HG03060 (cell line): ENCODE data around the gene ADGRF4.

Source experiments
- ATAC-seq: cut with Tn5 transposase; IDR thresholded peaks from one replicate; pipeline ENCODE4 v1.9.1; 2021; ENCODE audit warnings: low read depth, moderate number of reproducible peaks; ENCODE audit not compliant: unreplicated experiment

The ADGRF4 gene

DNA sequence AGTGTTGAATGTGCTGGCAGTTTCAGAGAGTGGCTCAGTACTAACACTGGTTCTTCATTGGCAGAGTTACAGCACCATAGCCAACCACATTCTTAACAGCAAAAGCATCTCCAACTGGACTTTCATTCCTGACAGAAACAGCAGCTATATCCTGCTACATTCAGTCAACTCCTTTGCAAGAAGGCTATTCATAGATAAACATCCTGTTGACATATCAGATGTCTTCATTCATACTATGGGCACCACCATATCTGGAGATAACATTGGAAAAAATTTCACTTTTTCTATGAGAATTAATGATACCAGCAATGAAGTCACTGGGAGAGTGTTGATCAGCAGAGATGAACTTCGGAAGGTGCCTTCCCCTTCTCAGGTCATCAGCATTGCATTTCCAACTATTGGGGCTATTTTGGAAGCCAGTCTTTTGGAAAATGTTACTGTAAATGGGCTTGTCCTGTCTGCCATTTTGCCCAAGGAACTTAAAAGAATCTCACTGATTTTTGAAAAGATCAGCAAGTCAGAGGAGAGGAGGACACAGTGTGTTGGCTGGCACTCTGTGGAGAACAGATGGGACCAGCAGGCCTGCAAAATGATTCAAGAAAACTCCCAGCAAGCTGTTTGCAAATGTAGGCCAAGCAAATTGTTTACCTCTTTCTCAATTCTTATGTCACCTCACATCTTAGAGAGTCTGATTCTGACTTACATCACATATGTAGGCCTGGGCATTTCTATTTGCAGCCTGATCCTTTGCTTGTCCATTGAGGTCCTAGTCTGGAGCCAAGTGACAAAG lies 17.0 kb upstream of the ADGRF4 start:
- no peak for ATAC-seq

- no peak for ATAC-seq
Measured at GRCh38 chr6:47686411-47686810, 12.0 kb upstream of the ADGRF4 start.

DNA sequence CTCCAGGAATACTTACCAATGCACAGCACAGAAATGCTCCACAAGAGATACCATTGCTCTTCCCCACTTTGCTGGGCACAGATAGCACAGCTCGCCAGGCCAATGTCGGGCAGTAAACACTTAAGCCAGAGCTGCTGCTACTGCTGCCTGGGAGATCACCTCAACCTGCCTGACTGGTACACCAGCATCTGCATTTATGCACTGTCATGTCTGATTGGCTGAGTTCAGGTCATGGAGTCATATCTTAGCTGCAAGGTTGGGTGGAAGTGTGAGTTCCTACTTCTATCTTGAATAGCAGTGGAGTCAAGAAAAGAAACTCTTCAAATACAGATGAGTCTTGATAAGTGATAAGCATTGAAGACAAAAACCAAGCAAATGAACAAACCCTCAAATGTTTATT lies 10.9 kb upstream of the ADGRF4 start:
- no peak for ATAC-seq

- ATAC-seq: no peak
Measured at GRCh38 chr6:47690214-47690613, 8.2 kb upstream of the ADGRF4 start.

DNA sequence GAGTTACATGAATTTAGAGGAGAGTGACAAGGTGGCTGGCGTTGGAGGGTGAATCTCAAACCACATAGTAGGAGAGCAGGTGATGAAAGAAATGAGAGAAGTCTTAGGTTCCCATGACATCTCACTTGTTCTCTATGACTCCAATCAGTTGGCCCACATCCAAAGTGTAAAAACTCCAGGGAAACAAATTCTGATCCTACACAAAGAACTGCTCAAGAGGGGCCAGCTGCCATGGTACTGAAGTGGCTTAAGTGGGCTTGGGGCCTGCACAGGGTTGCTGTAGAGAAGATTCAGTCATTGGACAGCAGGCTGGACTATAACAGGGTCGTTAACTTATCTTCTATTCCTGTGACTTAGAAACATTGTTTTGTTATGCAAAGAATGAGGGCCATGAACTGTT lies 7.6 kb upstream of the ADGRF4 start:
- ATAC-seq: no peak

- no peak for ATAC-seq
Measured at GRCh38 chr6:47697925-47698324, 455 bp upstream of the ADGRF4 start.

DNA sequence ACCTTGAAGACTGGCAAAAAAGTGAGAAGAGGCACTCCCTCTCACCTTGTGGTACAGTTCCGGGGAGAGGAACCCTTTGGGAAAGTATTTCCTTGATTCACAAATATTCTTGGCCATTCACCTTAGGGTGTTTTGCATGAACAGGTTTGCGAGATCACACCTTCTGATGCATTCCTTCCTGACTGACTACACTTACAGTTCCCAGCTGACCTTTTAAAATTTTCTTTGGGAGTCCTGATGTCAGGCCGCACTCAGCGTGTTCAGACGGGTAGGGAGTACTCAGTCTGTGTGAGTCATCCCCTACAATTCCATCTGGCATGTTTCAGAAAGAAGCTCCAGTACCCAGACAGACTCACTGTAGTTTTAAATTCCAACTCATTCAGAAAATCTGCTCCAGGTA lies 1.7 kb downstream of the ADGRF4 start:
- ATAC-seq: no peak

DNA sequence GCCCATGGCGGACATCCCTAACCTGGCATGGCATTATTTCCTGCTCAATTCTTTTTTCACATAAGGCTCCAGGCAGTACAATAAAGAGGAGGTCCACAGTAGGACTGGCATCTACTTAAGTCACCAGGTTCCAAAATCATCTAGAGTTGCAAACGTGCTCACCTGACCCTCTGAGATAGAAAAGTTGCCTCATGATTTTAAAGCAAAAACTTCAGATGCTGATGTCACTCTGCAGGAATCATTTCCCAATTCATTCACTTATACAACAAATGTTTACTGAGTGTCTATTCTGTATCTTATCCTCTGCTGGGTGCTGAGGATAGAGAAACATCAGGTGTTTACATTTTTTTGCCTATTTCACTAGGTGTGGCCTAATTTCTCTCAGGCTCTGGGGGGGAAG lies 2.2 kb downstream of the ADGRF4 start:
- ATAC-seq: no peak

- ATAC-seq: peak; percentile 74
Measured at GRCh38 chr6:47701363-47701762, 3.0 kb downstream of the ADGRF4 start.

DNA sequence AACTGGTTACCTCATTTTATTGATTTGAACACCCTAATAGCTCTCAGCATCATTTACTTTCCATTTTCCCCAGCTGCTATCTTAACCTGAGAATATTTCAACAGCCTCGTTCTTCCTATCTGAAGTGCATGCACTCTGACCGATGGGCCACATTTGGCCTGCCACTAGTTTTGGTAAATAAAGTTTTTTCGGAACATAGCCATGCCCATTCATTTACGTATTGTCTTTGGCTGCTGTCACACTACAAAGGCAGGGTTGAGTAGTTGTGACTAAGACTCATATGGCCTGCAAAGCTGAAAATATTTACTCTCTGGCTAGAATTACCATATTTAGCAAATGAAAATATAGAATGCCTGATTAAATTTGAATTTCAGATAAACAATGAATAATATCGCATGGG lies 10.8 kb downstream of the ADGRF4 start:
- ATAC-seq: no peak

- no peak for ATAC-seq
Measured at GRCh38 chr6:47710295-47710694, 11.9 kb downstream of the ADGRF4 start.

DNA sequence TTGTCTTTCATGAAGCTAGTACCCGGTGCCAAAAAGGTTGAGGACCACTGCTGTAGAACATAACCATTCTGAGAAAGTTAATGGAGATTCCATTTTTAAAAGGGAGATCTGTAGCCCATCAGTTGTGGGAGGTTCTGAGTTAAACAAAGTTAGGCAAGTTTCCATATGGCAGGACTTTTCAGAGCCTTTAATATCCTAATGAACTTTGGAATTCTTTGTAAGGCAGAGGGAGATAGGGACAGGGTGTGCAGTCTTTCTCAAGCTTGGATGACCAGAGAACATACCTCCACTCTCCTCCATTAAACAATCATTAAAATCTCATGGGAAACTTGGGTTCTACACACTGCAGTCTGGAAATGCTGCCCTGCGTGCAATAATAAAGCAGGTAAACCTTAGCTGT lies 14.8 kb downstream of the ADGRF4 start:
- ATAC-seq: no peak

- no peak for ATAC-seq
Measured at GRCh38 chr6:47714802-47715201, 16.4 kb downstream of the ADGRF4 start.

GRCh38 chr6:47715782-47716181 lies 17.4 kb downstream of the ADGRF4 start:
- no peak for ATAC-seq

GRCh38 chr6:47716207-47716606 lies 17.8 kb downstream of the ADGRF4 start:
- ATAC-seq: no peak

DNA sequence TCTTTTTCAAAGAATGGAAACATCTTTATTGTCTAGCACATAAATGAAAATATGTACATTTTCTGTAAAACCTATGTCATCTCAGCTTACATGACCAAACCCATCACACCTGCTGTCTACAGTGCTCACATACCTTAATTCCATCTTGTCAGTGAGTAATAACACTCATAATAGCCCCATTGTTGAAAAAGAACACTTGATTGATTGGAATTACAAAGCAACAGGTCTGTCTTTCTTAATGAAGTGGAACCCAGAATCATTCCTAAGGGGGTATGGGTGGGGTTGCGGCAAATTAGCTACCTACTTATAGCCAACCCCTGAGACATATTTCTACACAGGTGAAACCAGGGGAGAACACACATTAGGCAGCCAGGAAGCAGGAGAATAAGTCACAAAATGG lies 20.2 kb downstream of the ADGRF4 start:
- no peak for ATAC-seq

- no peak for ATAC-seq
Measured at GRCh38 chr6:47721189-47721588, 22.8 kb downstream of the ADGRF4 start.

- ATAC-seq: peak; percentile 51
Measured at GRCh38 chr6:47722194-47722593, 23.8 kb downstream of the ADGRF4 start.

- no peak for ATAC-seq
Measured at GRCh38 chr6:47724300-47724699, 25.9 kb downstream of the ADGRF4 start.

- ATAC-seq: no peak
Measured at GRCh38 chr6:47727391-47727790, 29.0 kb downstream of the ADGRF4 start.

DNA sequence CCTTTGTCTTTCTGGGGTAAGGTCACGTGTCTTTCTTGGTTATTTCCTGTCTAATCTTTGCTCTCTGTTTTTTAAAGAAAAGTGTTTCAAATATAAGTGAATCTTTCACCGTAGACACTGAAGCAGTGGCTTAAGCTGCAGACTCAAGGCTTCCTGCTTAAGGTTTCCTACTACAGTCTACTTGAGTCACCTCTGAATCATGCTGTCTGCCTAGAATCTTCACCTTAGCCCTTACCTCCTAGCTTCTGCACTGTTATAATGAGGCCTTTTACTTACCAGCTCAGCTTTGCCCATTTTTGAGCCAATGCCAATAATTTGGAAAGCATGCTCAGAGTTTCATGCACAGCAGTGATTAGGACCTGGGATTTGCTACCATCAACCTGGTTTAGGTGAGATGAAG lies 30.6 kb downstream of the ADGRF4 start:
- no peak for ATAC-seq

DNA sequence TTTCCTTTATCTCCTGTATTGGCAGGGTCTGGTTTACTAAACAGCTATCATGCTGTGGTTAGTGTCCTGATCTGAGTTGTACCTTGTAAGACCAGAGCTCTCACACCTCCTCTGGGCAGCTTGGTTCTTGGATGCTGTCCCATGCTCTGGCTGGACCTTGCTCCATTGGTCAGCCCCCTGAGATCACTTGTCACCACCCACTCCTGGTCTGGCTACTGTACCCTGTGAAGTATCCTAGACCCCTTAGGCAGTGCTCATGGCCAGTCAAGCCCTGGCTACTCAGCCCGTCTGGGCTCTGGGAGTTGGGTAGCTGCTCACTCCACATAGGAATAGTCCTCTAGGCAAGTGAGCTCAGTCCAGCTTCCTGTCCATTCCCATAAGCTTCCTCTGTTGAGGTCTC lies 31.1 kb downstream of the ADGRF4 start:
- no peak for ATAC-seq
